ENCODE results near the gene ZFAND3. TPM values are rescaled to one million over a fixed set of nuclear protein-coding genes. Genes with fewer than 3 reads are reported as not detected.

The ZFAND3 gene
- total and polyA plus RNA-seq, 2 donors (not counting 3 experiments of a cell fraction or from before 2014, with no cell fraction given): 15.4 to 54.2 TPM

- Histone ChIP-seq H3K4me3 (replicated peaks in 1 of 3; ENCODE audit: insufficient read depth in 1 of 3, low read depth in 1 of 3, low read length in 3 of 3) (no peak overlapping the region), H3K36me3 (ENCODE audit: control insufficient read depth in 2 of 2, extremely low read depth in 1 of 2, insufficient read depth in 2 of 2, low read length in 2 of 2) (no peaks in the 10 kb centered on the region), H3K4me1 (ENCODE audit: control insufficient read depth, extremely low read depth, insufficient read depth, low read length) (no peaks in the 10 kb centered on the region), H2AFZ (ENCODE audit: low read depth, low read length) (no peak overlapping the region), H3K79me2 (ENCODE audit: control insufficient read depth, insufficient read depth, low read length) (peaks cover 71% of the 10 kb centered on the region), H3K9ac (replicated peaks; ENCODE audit: extremely low read depth, insufficient read depth, low read length) (no peak overlapping the region), H3K9me3 (replicated peaks; ENCODE audit: control insufficient read depth, insufficient read depth, low read length) (no peaks in the 10 kb centered on the region), H4K20me1 (replicated peaks; ENCODE audit: control insufficient read depth, extremely low read depth, insufficient read depth, low read length) (peaks cover 24% of the 10 kb centered on the region), H3K9me1 (replicated peaks; ENCODE audit: control insufficient read depth, extremely low read depth, insufficient read depth, low read length) (no peaks in the 10 kb centered on the region), H3K27me3 (ENCODE audit: control insufficient read depth in 2 of 2, insufficient read depth in 2 of 2, low read length in 2 of 2) (no peaks in the 10 kb centered on the region), H3K27ac (ENCODE audit: insufficient read depth, low read depth, low read length) (no peak overlapping the region), H3K4me2 (ENCODE audit: insufficient read depth, low read length) (no peak overlapping the region)
- ChIA-PET CTCF (interaction anchor here (1.1 kb wide), 1 partner anchor 11 kb away, joined by 3 read pairs; no protein-coding TSS in a partner anchor), POLR2A (no interaction called here)
- TF ChIP-seq FOS (IDR thresholded peaks at IDR 0.05; ENCODE audit: borderline replicate concordance, insufficient read depth, low read length) (no peak), MYC (IDR thresholded peaks at IDR 0.05; ENCODE audit: low read depth, low read length) (no peak), JUN (IDR thresholded peaks at IDR 0.05; ENCODE audit: borderline replicate concordance, insufficient read depth, insufficient read length, low read depth) (no peak), GATA2 (IDR thresholded peaks at IDR 0.05; ENCODE audit: insufficient read depth, insufficient read length, low read depth, low read length) (no peak), CTCF (IDR thresholded peaks at IDR 0.05; ENCODE audit: extremely low read depth in 1 of 2, insufficient read depth in 1 of 2, low read depth in 1 of 2, low read length in 2 of 2) (no peak), EZH2 (IDR thresholded peaks at IDR 0.05; ENCODE audit: borderline replicate concordance, low read depth, low read length, severe bottlenecking) (no peak), POLR2A (IDR thresholded peaks at IDR 0.05; ENCODE audit: low read depth, low read length) (no peak), POLR2AphosphoS5 (IDR thresholded peaks at IDR 0.05; ENCODE audit: insufficient read depth, low read depth, low read length) (no peak), MAX (IDR thresholded peaks at IDR 0.05; ENCODE audit: insufficient read depth, insufficient read length) (no peak)
- dilution Hi-C loops (cut with MboI; ENCODE audit: extremely low pct_ligation_motif_present, low sequenced_read_pairs): no loop called here
- no peak for DNase-seq (ENCODE audit: low read depth, low spot score)
- intact Hi-C loops (cut with micrococcal nuclease): no loop called here
- no peak for FAIRE-seq
- no TSS peak for BruUV-seq (replicated peaks)
Measured at GRCh38 chr6:37985355-37985754, 165.8 kb downstream of the ZFAND3 start.
